A673 (cell line): ENCODE results near the gene TTC27.

Source experiments
- EZH2 ChIP-seq: fragments of 200-600 bp; sonication (generic); IDR thresholded peaks from 2 replicates; pipeline ENCODE4 v1.6.1; 2017; ENCODE audit warnings: borderline replicate concordance, low read depth, mild to moderate bottlenecking, mixed read lengths, antibody characterized with exemption, low read length; ENCODE audit not compliant: poor library complexity, severe bottlenecking
- TF ChIP-seq, protein P1 (sequence below): fragments of 300-800, 200-600 bp; sonication (generic); conservative IDR thresholded peaks from 2 replicates; pipeline ENCODE4 v1.5.1; 2017; ENCODE audit warnings: low read depth, mild to moderate bottlenecking, antibody characterized with exemption, low read length, moderate library complexity, mixed read lengths

DNA sequence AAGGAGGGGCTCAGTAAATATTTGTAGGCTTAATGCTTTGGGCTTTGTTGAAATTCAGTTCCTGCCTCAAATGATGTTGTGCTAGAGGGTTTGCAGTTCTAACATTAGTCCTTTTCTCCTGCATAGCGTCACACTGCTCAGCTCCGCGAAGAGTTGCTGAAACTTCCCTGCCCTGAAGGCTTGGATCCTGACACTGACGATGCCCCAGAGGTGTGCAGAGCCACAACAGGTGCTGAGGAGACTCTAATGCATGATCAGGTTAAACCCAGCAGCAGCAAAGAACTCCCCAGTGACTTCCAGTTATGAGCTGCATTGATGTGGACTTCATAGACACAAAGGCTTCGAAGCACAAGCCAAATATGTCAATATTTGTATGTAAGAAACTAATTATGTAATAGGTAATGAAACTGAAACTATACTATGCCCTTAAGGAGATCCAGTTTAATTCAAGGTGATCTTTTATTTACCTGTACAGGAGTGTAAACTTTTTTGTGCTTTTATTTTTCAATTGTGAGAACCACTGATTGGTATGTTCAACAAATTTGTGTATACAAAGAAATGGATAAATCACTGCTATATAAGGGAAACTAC is 10.2 kb upstream of the TTC27 start:
- TF ChIP-seq, protein P1, sequence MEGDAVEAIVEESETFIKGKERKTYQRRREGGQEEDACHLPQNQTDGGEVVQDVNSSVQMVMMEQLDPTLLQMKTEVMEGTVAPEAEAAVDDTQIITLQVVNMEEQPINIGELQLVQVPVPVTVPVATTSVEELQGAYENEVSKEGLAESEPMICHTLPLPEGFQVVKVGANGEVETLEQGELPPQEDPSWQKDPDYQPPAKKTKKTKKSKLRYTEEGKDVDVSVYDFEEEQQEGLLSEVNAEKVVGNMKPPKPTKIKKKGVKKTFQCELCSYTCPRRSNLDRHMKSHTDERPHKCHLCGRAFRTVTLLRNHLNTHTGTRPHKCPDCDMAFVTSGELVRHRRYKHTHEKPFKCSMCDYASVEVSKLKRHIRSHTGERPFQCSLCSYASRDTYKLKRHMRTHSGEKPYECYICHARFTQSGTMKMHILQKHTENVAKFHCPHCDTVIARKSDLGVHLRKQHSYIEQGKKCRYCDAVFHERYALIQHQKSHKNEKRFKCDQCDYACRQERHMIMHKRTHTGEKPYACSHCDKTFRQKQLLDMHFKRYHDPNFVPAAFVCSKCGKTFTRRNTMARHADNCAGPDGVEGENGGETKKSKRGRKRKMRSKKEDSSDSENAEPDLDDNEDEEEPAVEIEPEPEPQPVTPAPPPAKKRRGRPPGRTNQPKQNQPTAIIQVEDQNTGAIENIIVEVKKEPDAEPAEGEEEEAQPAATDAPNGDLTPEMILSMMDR, result no peak
- no peak for TF ChIP-seq EZH2
